Stimulated activated CD4-positive, alpha-beta T cell treated with anti-CD3 and anti-CD28 coated beads, Interleukin-4, amount 100 ng/mL, for 1 hour (primary cell): ENCODE measurements around the gene NPAS3.

ENCODE experiments used
- DNase-seq: peaks from one replicate; pipeline ENCODE4 v3.0.0-alpha.2; 2020

The NPAS3 gene

DNA sequence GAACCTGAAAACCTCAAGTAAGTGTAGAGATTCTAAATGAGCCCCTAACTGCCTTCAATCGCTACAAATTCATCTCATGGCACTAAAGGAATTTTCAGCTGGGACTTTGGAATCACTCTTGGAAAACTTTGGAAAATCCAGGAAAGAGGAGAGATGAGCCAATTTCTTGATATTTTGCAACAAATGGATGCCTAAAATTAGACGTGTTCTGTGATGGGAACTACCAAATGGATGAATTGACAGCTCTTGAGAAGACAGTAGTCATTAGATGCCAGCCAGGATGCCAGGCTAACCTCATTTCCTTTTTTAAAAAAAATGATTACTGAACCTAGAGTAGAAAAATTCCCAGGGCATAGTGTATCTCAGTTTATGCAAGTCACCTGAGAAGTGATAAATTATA lies 78.3 kb downstream of the NPAS3 start:
- no peak for DNase-seq

DNA sequence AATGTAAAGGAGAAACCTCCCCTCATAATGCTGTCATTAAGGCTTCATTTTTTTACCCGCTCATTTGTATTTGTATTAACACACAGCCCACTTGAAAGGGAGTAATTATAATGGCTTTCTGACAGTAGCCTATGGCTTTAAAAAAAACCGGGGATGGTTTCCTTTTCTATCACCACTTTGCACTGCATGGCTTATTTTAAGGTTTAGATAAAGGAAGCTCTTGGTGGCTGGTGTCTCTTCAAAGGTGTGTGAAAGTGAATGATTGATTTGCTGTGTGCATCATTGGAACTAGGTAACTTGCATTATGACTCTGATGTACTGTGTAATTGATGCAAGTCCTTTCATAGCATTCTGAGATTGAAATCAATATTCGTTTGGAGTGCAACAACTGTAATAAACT lies 80.7 kb downstream of the NPAS3 start:
- DNase-seq = no peak

DNA sequence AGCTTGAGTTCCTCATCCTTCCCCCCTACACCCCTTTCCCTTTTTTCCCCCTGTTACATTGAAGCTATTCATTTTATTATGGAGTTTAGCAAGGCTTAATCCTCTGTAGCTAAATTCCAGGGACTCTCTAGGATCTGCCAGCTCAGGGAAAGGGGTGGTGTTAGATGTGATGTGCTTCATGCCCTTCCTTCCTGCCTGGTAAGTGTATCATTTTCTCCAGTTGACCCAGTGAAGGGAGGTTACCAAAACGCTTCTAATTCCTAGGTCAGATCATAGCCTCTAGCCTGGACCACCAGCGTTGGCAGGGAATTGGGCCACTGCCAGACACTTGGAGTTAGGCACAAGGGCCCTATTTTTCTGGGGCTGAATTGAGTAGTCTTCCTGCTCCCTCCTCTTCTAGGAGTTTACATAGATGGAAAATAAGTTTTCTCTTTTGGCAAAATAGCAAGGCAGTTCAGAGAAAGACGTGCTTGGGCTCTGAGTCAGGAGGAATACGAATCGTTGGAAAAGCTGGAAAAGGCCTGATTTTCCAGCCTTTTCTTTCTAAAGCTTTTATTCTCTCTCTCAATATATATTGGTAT lies 88.3 kb downstream of the NPAS3 start:
- no peak for DNase-seq

DNA sequence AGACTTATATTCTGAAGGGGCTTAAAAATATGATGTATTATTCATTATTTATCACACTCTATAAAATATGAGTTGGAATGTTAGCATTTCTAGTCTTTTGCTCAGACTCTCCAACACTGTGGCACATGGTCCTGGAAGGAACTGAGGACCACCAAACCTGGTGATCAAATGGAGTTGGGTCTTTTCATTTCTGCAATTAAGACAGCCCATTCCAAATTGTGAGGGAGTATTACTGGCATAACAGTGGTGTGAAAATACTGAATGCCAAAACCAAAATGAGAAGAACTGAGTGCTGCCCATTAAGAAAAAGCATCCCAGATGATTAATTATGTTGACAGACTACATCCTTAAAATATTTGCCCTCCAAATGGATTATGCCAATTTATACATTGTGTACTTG lies 90.8 kb downstream of the NPAS3 start:
- no peak for DNase-seq

DNA sequence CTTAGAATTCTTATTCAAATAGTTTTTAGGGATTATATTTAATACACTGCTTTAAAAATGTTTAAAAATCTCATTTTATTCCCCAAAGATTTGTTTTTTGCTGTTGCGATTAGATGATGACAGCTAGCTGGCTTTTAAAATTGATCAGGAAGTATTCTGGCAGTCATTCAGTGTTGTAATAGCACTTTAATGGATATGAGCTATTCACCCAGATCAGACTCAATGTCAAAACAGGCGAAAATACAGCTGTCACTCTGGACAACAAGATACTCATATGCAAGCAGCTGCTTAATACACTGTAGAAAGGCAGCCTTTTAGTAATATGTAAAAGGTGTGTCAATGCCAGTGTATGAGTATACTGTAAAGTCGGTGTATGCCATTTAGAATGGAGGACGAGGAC lies 91.7 kb downstream of the NPAS3 start:
- DNase-seq = no peak

DNA sequence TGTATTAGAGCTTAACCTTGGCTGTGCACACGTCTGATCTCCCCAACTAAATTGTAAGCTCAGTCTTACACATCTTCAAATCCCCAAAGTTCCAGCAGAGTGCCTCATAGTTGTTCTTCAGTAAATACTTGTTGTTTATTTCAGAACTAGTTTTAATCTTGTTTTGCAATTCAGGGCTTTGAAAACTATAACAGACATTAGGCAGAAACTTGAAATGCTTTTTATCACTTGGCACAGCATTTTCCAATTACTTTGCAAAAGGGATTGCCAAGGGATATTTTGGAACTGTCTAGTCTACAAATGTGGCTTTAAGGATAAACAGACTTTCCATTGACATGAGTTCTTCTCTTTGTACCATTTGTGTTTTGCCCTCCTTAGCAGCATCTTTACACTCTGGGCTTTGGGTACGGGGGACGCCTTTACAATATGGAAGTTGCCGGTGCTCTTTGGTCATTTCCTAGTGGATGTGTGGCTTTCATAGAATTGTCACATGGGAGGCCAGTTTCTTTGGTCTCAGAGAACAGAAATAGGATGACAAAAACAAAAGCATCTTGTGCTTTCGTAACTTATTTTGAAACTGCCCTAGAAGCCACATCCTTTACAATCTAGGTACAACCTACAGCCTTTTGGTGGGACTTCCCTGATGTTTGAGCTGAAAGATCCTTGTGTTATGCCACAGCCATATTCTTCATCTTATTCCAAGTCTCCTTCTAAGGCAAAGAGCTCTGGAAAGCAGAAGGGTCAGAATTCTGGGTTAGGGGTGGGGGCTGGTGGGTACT lies 96.9 kb downstream of the NPAS3 start:
- no peak for DNase-seq

DNA sequence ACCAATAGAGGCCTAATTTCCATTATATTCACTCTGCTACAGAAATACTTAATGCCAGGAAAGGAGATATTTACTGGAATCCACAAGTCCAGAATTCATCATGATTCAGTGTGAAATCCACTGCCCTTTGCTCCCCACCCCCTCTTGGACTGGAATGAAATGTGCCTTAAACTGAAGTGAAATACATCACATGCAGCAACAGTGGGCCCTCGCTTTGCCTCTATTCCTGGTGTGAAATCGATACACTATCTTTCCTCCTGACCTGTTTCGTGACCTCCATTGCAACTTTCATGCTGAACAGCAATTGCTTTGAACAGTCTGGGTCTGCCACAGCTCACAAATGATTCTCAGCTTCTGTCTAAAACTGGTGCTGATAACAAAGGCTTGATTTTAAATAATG lies 100.6 kb downstream of the NPAS3 start:
- DNase-seq = no peak

DNA sequence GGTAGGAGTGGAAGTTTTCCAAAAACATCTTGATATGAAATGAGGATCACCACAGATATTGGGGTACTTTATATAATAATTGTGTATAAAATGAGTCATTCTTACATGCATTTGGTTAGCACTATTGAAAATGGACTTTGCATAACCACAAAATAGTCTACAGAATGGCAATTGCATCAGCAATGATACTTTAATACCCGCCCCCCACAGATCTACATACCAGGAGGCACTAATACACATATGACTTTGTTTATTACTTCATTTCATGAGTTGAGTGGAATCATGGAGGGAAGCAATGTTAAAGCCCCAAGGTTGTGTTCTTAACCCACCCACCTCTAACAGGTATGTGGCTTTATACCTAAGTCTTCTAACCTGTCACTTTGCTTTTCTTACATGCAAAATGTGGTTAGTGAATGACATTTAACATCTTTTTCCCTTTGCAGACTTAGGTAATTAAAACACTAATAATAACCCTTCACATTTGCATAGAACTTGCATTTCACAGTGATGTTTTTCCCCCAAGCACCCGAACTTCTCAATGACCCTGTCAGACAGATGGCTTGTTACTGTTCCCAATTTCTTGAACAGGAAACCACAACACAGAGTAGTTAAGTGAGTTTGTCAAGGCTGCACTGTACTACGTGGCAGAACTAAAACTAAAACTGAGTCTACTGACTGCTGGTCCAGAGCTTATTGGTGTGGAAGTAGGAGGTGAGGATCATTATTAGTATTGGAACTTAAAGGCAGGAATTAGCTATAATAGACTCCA lies 101.9 kb downstream of the NPAS3 start:
- DNase-seq = no peak

DNA sequence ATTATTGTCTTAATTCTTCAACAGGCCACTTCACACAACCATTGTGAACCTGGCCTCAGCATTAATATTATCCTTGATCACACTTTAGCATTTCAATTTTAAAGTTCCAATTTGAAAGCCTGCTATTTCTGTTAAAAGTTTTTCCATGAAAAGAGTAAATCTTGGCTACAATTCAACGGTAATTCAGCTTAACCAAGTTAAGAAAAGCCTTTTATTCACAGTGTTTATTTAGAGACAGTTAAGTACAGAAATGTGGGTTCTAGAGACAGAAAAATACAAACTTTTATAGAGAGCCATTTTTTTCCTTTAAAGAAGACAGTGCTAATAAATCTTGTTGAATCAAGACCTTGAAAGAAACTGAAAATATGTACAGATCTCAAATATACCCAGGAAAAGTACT lies 103.9 kb downstream of the NPAS3 start:
- no peak for DNase-seq

DNA sequence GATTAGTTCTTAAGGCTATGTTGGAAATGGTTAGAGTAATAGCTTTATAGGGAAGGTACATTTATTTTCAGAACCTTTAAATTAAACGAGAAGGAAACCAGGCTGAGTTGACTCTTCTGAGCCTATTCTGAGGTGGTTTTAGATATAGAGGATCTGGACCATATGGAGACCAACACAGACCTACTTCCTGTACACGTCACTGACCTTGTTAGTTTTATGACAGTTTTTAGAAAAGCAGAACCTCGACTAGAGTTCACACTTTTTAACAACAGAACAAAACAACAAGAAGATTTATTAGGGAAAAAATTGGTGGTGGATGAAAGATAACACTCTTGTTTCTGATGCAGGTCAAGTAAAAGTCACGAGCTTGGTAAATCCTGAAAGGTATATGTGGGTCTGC lies 107.1 kb downstream of the NPAS3 start:
- no peak for DNase-seq

DNA sequence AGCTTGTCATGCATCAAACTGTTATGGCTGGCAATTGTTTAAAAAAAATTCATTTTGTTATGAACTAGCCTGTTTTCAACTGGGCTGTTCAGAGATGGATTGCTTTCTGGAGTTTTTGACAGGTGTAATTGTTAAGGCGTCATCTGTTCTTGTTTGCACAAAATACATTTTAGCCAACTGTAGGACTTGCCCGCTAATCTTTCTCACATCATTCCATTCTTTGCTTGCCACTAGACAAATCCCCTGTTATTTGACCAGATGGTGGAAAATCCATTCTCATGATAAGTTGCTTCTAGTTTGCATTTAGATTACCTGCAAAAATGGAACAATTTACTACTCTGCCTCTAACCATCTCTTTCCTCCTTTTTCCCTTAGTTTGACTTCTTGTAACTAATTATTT lies 114.3 kb downstream of the NPAS3 start:
- DNase-seq = no peak

DNA sequence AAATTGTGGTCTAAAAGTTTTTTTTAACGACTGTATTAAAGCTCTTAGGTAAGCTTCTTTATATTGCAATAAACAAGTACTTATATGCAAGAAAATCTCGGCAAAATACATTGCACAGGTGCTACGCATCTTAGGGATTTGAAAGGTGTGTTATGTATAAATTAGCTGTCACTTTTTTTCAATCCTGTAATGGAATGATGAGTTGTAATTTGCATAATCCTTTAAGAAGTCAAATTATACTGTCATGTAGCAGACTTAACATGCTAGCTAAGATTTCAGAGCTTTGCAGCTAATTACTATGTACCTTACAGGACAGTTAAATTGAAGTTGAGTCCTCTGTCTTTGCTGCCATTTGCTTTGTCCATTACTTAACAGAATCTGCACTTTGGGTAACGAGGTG lies 117.5 kb downstream of the NPAS3 start:
- no peak for DNase-seq

DNA sequence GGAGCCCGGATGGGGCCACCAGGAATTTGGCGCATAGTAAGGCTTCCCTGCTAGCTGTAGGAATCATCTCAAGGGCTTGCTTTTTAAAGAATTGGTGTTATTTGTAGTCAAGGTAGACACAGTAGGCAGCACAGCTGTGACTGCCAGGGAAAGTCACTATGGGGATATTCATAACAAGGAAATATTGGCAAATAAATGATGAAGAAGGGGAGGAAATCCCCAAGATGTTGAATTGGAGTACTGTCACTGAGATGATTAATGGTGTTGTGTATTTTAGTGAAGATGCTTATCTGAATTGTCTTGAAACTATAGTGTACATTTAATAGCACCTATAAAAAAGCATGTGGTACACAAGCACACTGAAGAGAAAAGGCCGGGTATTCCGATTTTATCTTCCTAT lies 118.9 kb downstream of the NPAS3 start:
- no peak for DNase-seq

DNA sequence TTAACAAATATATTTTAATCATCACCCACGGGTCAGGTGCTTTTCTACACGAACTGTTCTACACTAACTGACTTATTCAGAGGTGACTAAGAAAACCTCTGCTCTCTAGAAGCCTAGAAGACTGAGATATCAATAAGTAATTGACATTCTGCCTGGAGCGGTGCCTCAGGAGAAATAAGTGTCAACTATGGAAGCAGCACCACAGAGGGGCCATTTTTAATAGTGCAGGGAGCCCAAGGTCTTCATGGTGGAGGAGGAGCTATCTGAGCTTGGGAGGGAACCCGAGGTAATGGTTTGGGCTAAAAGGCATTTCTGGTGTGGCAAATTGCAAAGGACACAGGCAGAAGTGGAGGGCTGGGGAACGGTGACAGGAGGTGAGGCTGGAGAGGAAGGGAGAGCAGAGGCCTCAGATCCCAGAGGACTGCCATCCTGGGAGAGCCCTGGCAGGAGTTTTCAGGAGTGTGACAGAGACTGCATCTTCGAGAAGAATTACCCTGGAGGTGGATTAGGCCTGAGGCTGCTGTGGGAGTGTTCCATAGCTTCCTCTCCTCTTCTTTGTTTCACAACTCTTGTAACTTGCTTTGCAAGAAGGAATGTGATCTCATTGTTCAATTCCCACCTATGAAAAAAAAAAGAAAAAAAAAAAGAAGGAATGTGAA lies 123.1 kb downstream of the NPAS3 start:
- no peak for DNase-seq

DNA sequence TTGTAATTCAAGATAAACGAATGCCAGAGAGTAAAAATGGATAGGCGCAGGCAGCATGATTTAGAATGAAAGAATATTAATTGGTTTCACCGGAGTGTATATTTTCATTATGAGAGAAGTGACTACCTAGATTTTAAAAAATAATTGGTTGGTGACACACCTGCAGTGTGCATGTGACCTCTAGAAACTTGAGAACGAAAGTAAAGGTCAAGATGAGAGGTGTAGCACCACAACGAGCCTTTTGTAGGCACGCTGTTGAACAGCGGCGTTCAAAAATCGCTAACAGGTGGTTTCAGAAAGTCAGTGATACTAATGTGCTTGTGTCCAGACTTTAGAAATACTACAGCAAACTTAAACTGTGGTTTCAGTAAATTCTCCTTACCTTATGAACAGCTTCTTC lies 123.8 kb downstream of the NPAS3 start:
- no peak for DNase-seq

DNA sequence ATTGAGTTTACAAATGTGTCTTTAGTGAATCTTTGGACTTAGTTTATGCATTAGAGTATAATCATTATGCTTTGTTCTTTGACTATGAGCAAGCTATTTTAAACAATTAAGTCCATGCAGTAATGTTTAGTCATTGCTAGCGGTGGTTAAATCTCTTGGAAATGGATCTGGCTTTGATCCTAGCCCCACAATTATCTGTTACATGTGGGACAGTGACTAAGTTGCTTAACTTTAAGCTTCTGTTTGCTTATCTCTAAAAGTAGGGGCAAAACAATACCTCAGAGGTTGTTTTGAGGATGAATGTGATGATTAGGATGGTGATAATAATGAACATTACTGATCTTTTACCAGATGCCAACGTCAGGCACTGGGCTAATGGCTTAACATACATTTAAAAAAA lies 124.2 kb downstream of the NPAS3 start:
- DNase-seq = no peak

DNA sequence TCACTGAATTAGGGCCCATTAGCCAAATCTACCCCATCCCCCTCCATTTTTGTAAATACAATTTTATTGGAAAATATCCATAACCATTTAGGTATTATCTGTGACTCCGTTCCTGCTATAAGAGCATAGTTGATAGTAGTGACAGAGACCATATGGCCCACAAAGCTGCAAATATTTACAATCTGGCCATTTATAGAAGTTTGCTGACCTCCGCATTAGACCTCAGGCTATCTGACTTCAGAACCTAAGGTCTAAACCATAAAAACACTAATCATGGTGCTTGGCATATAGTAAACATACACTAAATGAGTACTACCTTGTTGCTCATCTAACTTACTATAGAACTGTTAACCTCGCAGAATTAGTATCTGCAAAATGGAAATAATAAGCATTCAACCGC lies 124.8 kb downstream of the NPAS3 start:
- no peak for DNase-seq

DNA sequence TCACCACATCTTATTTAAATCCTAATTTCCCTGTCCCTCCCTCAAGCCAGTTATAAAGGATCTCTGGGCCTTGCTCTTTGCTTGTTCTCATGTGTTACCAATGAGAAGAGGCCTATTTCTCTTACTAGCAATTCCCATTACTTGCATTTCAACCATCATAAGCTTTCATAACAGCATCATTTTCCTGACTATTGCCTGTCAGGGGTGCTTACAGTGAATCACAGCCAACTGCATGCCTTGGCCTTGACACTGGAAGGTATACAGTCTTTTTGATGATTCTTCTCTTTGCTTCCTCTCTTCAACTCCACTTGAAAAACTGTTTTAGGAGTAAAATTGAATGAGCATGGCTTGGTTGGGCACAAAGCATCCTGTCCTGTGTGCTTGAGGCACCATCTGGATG lies 127.0 kb downstream of the NPAS3 start:
- DNase-seq = no peak

DNA sequence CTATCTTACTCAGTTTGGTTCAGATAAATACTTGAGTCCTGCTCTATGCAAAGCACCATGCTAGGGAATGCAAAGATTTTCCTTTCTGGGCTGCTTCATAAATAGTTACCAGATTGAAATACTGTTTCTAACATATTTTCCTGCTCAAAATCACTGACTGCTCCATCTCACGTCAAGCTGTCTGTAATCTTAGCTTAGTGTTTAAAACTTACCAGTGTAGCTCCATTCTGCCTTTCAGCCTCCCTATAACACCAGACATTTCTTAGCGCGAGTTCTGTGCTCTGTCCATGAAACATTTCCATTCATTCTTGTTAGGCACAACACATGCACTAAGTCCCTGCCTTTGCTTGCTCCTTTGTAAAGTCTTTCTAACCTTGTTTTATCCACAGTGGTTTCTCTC lies 129.4 kb downstream of the NPAS3 start:
- no peak for DNase-seq

DNA sequence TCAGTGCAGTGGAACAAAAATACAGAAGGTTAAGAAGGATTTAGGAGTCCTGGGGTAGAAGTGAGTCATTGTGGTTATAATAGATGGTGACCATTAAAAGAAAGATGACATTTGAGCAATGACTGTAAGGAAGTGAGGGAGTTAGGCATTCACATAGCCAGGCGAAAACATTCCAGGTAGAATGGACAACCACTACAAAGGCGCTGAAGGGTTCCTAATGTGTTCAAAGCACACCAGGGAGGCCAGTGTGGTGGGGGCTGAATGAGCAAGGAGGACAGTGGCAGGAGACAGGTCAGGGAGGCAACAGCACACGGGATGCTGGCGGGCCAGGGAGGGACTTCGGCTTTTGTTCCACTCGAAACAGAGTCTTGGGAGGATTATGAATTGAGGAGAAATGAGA lies 129.9 kb downstream of the NPAS3 start:
- no peak for DNase-seq

DNA sequence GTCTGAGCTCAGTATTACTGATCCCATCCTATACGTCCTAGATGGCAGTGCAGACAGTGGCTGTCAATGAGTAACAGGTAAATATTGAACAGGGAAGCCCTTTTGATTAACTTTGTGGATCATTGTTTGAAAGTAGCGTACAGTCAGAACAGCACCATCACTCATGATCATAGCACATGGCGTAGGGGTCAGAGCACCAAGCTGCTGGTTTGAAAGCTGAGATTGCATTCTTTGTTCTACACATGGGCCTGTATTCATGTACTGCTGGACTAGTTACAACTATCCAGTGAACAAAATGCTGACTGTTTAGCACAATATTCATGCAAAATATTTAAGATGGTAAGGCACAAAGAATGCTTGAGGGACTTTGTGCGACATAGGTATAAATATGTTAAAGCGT lies 131.8 kb downstream of the NPAS3 start:
- DNase-seq = no peak

DNA sequence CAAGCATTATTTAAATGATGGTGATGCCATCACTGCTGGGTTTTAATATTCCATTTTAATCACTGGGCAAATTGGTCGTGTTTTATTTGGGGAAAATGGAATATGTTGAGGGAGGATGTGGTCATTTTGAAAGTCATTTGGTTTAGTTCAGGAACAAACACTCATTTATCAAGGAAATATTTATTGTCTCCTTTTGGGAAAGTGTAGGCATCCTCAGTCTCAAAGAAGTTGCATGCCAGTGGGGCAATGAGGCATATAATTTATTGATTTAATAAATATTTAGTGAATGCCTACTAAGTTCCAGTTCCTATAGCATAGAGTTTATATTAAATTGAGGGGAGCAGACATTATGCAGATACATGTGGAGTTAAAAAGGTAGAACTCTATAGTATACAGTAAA lies 134.3 kb downstream of the NPAS3 start:
- DNase-seq = no peak

DNA sequence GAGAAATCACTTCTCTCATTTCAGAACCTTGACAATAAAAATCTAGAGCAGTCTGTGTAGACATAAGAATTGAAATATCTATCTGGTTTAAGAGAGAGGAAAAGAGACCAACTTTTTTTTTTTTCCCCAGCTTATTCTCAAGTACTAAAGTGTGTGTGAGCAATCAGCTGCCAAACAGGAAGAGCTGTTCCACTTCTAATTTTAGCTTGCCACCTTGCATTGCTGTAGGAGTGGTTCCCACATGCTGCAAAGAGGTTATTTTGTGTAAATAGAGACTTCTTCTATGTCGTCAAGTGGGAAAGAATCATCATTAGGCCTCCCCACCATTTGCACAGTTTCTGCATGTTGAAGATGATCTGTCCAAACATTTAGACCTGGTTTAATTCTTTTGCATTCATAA lies 142.6 kb downstream of the NPAS3 start:
- no peak for DNase-seq

DNA sequence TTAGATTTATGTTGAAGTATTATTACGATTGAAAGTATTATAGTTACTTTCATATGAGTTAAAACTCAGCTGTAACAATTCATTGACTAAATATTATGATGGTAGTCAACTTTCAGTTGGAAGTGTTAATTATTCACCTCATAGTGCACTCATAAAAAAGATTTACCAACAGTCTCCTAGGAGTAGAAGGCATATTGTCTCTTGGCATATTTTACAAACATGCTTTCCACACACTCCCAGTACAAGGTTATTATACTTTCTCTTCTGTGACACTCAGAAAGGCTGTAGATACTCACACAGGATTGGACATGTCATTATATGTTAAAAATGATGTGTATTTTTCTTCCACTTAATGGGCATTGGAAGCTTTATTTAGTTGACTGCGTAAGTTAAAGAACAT lies 147.1 kb downstream of the NPAS3 start:
- no peak for DNase-seq
